K562 (cell line): Measurements from ENCODE around the gene TTC5. TPM values are rescaled to one million over a fixed set of nuclear protein-coding genes. Genes with fewer than 3 reads are reported as not detected.

Source experiments
- ATAC-seq: fragments of 200-7000 bp; cut with Tn5 transposase; 3 replicates; pipeline ENCODE4 v1.9.1; 2020; ENCODE audit warnings: moderate library complexity
- BruUV-seq: library from RNA; stranded (reverse); fragments of 400-500 nt; replicated peaks from 2 replicates; lab custom pipeline; 2021; lab: Mats Ljungman, UMichigan
- CTCF ChIA-PET: fragments of 300-600 bp; formaldehyde crosslinking; extraction: SDS; loops from one replicate; lab custom pipeline; 2021; ENCODE audit warnings: low intra/inter-chr PET ratio; lab: Yijun Ruan, JAX
- POLR2A ChIA-PET: fragments of 300-600, 350-650 bp; sonication (Branson Sonifier 250); formaldehyde crosslinking; extraction: SDS; loops from one replicate; lab custom pipeline; 2021; ENCODE audit warnings: antibody characterized with exemption, inconsistent platforms; lab: Yijun Ruan, JAX
- DNase-seq, 4 experiments: peaks; one replicate each; pipeline versions ENCODE4 v3.0.0 to v3.0.0-alpha.2; 2011 to 2018; ENCODE audit warnings: low spot score in 3 of 4, mixed read lengths in 3 of 4; ENCODE audit errors: extremely low read depth in 1 of 4
- FAIRE-seq: peaks from 2 replicates; lab custom pipeline; 2011; peaks lifted over from hg19 to GRCh38; lab: Jason Lieb, UNC
- H2AFZ ChIP-seq: 2 replicates; pipeline ENCODE4 v1.6.0; 2011; ENCODE audit warnings: low read depth, low read length, control low read depth, inconsistent platforms
- H3K27ac ChIP-seq: fragments of 200-600 bp; 3 replicates; pipeline ENCODE4 v1.8.0; 2011; ENCODE audit warnings: low read depth, mild to moderate bottlenecking, control low read depth, inconsistent platforms, low read length, moderate library complexity, mixed read lengths; ENCODE audit errors: extremely low read depth
- H3K27me3 ChIP-seq, 2 experiments: fragments of 300-600 bp in 1 of 2; 2 replicates in 1 of 2; 3 replicates in 1 of 2; pipeline versions ENCODE4 v1.6.0 to v1.8.0; 2011; ENCODE audit warnings: inconsistent platforms in 2 of 2, low read length in 2 of 2, mild to moderate bottlenecking in 1 of 2, mixed read lengths in 1 of 2, moderate library complexity in 1 of 2; ENCODE audit not compliant: control insufficient read depth in 2 of 2, insufficient read depth in 2 of 2
- H3K36me3 ChIP-seq: fragments of 300-600 bp; 3 replicates; pipeline ENCODE4 v1.8.0; 2011; ENCODE audit warnings: mild to moderate bottlenecking, low read length, inconsistent platforms; ENCODE audit not compliant: control insufficient read depth, insufficient read depth
- H3K4me1 ChIP-seq, 2 experiments: fragments of 200-600 bp in 1 of 2; replicated peaks in 1 of 2; 2 replicates in 1 of 2; 3 replicates in 1 of 2; pipeline versions ENCODE4 v1.5.1 to v1.8.0; 2011; ENCODE audit warnings: inconsistent platforms in 2 of 2, low read length in 2 of 2, mild to moderate bottlenecking in 1 of 2, mixed read lengths in 1 of 2, moderate library complexity in 1 of 2; ENCODE audit not compliant: control insufficient read depth in 2 of 2, insufficient read depth in 2 of 2
- H3K4me2 ChIP-seq: 2 replicates; pipeline ENCODE4 v1.6.1; 2011; ENCODE audit warnings: low read length, control low read depth, inconsistent platforms, mixed read lengths; ENCODE audit not compliant: insufficient read depth
- H3K4me3 ChIP-seq: fragments of 200-600 bp; sonication (generic), shearing (Covaris generic); 2 replicates; pipeline ENCODE4 v1.5.1; 2016; ENCODE audit warnings: control low read depth, inconsistent platforms
- H3K79me2 ChIP-seq: fragments of 200-600 bp; 3 replicates; pipeline ENCODE4 v1.8.0; 2011; ENCODE audit warnings: low read length, inconsistent platforms; ENCODE audit not compliant: control insufficient read depth, insufficient read depth
- H3K9ac ChIP-seq, 2 experiments: 2 replicates each; pipeline versions ENCODE4 v1.6.0 to v1.6.1; 2011; ENCODE audit warnings: low read depth in 2 of 2, low read length in 2 of 2, control low read depth in 1 of 2, inconsistent platforms in 1 of 2, mild to moderate bottlenecking in 1 of 2, mixed read lengths in 1 of 2; ENCODE audit not compliant: insufficient read depth in 1 of 2
- H3K9me1 ChIP-seq: one replicate; pipeline ENCODE4 v1.6.0; 2011; ENCODE audit warnings: inconsistent platforms, mild to moderate bottlenecking, low read length, moderate library complexity; ENCODE audit not compliant: control insufficient read depth, insufficient read depth
- H3K9me3 ChIP-seq: replicated peaks from 2 replicates; pipeline ENCODE4 v1.5.1; 2011; ENCODE audit warnings: low read depth, low read length, inconsistent platforms; ENCODE audit not compliant: control insufficient read depth, insufficient read depth
- H4K20me1 ChIP-seq: replicated peaks from 2 replicates; pipeline ENCODE4 v1.6.1; 2011; ENCODE audit warnings: low read length, inconsistent platforms, mixed read lengths; ENCODE audit not compliant: control insufficient read depth, insufficient read depth
- C11orf30 ChIP-seq: fragments of 450-650 bp; IDR thresholded peaks from 2 replicates; pipeline ENCODE4 v1.6.1; 2016; ENCODE audit warnings: low read depth, mild to moderate bottlenecking
- CEBPG ChIP-seq, 3 experiments: fragments of 200-800 bp in 1 of 3; sonication (Bioruptor generic) in 1 of 3; sonication (generic) in 1 of 3; formaldehyde crosslinking in 1 of 3; IDR thresholded peaks in 2 of 3; conservative IDR thresholded peaks in 1 of 3; 2 replicates each; pipeline versions ENCODE4 v1.6.1 to v1.8.0; 2016 to 2022; ENCODE audit warnings: missing compliant biosample characterization in 2 of 3, missing genetic modification characterization in 2 of 3, mild to moderate bottlenecking in 1 of 3, missing genetic modification reagents in 1 of 3
- MEF2D ChIP-seq: conservative IDR thresholded peaks from 2 replicates; pipeline ENCODE4 v1.6.1; 2016; ENCODE audit warnings: low read depth, missing genetic modification characterization, missing compliant biosample characterization
- PCBP2 ChIP-seq: fragments of 200-400 bp; formaldehyde crosslinking; IDR thresholded peaks from 2 replicates; pipeline ENCODE4 v1.6.1; 2018; ENCODE audit warnings: low read length, low read depth, mild to moderate bottlenecking, moderate library complexity; ENCODE audit not compliant: poor library complexity, severe bottlenecking
- TARDBP ChIP-seq: fragments of 450-650 bp; IDR thresholded peaks from 2 replicates; pipeline ENCODE4 v1.6.1; 2016
- WGBS: fragments of 100-300 bp; shearing (Covaris generic); methylation state at CpG from one replicate; pipeline ENCODE4 v1.1.6; 2016; ENCODE audit warnings: low coverage, mixed read lengths; ENCODE audit not compliant: insufficient coverage; ENCODE audit errors: missing lambda C conversion rate; 5-methylcytosine and 5-hydroxymethylcytosine counted together
- in situ Hi-C: fragments of 300-500 bp; cut with MboI; formaldehyde crosslinking; loops from 4 replicates; pipeline ENCODE4 v1.15.0; 2018; ENCODE audit warnings: inconsistent platforms, mixed read lengths
- intact Hi-C: fragments of 100-400 bp; cut with micrococcal nuclease; formaldehyde crosslinking; loops from 2 replicates; pipeline ENCODE4 v1.14.2; 2022
- polyA plus RNA-seq, 8 experiments: library from polyadenylated mRNA; depleted of rRNA in 4 of 8; stranded (reverse) in 5 of 8; unstranded in 3 of 8; fragments of >200 nt; fragmentation: Nextera tagmentation in 2 of 8; fragmentation: Illumina TruSeq in 1 of 8; extraction: Ambion mirVana in 2 of 8; extraction: Trizol in 1 of 8; gene quantifications; 2 replicates each; pipeline versions ENCODE4 v1.2.1 to v1.2.3, GENCODE V29; 2011 to 2014; ENCODE audit warnings: inconsistent platforms in 1 of 8, missing spikeins in 1 of 8
- total RNA-seq, 7 experiments: library from RNA; depleted of rRNA in 6 of 7; stranded (reverse); fragments of >200 nt in 6 of 7; fragmentation: Illumina TruSeq in 2 of 7; extraction: Trizol in 2 of 7; gene quantifications; 2 replicates each; pipeline versions ENCODE4 v1.2.1 to v1.2.3, GENCODE V29; 2011 to 2021; ENCODE audit warnings: low replicate concordance in 1 of 7
- TF ChIP-seq, protein P1 (sequence below), 2 experiments: fragments of 450-650 bp; conservative IDR thresholded peaks; 2 replicates each; pipeline ENCODE4 v1.6.1; 2017; ENCODE audit warnings: mild to moderate bottlenecking in 2 of 2, moderate library complexity in 2 of 2
- TF ChIP-seq, protein P2 (sequence below): IDR thresholded peaks from 3 replicates; pipeline ENCODE4 v1.6.1; 2011; ENCODE audit warnings: borderline replicate concordance, mild to moderate bottlenecking, moderate library complexity; ENCODE audit not compliant: insufficient read length; ENCODE audit errors: extremely low read depth
- TF ChIP-seq, protein P3 (sequence below): fragments of 250-450 bp; sonication (Bioruptor Pico); IDR thresholded peaks from 2 replicates; pipeline ENCODE4 v1.5.0; 2021; ENCODE audit warnings: mild to moderate bottlenecking, borderline replicate concordance

TTC5 gene
- total and polyA plus RNA-seq, 9 of the 15 experiments (the other 6 are each of a cell fraction or from before 2014, with no cell fraction given) = 4.8 to 17.1 (median 7.5) TPM

DNA sequence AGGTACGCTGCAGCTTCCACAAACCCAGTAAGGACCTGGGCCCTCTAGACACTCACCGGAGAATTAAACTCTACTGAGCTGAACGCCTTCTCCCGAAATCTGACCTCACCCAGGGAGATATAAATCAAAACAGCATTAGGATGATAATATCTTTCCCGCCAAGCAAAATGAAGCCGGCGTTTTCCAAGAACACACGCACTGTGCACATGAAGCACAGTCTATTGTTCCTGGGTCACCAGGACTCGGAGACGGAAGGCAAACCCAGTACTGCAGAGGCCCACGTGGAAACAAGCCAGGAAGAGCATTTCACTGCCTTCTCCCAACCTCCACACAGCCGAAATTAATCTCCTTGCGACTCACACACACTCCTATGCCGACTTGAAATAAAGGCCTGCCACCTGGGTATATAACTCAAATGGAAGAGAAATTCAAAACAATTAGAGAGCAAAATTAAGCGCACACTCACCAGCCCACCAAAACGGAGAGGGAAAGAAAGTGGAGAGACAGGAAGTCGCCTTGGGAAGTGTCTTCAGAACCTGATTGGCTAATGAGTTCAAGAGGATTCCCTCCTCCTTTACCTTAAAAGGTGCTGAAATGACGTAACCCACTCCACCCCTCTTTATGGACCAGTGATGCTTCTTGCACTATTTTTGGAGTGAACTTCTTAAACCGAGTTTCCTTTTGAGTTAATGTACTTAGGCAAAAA lies 27.2 kb upstream of the TTC5 start, which contains the start of gene CCNB1IP1 (continued):
- TF ChIP-seq, protein P1, sequence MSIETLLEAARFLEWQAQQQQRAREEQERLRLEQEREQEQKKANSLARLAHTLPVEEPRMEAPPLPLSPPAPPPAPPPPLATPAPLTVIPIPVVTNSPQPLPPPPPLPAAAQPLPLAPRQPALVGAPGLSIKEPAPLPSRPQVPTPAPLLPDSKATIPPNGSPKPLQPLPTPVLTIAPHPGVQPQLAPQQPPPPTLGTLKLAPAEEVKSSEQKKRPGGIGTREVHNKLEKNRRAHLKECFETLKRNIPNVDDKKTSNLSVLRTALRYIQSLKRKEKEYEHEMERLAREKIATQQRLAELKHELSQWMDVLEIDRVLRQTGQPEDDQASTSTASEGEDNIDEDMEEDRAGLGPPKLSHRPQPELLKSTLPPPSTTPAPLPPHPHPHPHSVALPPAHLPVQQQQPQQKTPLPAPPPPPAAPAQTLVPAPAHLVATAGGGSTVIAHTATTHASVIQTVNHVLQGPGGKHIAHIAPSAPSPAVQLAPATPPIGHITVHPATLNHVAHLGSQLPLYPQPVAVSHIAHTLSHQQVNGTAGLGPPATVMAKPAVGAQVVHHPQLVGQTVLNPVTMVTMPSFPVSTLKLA (conservative IDR thresholded peaks at IDR 0.05) = peak; percentile 91 to 95
- TF ChIP-seq C11orf30 (peak; percentile 40; the same call in 1 of the 2 replicates), CEBPG (CRISPR knock-in tag; IDR thresholded peaks at IDR 0.05) (peak; percentile 39; the same call in 1 of the 2 replicates), CEBPG (tag; conservative IDR thresholded peaks at IDR 0.05 in 1 of 2, IDR thresholded peaks at IDR 0.05 in 1 of 2) (peak; percentile 83 to 89)

DNA sequence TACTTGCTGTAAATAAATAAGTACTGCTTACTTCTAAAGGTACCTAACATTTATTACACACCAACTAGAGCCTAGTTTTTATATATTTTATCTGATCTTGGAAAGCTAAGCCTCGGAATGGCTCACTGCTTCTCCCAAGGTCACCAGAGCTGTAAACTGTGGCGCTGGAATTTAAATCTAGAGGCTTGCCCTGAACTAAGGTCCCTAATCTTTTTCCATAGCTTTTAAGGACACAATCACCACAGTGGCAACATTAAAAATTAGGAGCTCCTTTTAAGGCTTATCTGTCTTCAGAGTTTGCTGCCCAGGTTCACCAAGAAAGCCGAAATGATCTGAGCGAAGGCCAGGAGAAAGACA lies 26.7 kb upstream of the TTC5 start:
- FAIRE-seq (no peak), ATAC-seq (peak; percentile 52), DNase-seq (peak; percentile 13 to 37 (median 20))
- Histone ChIP-seq H3K79me2 (peaks cover 59% of the 10 kb centered on the region), H3K27me3 (no peaks in the 10 kb centered on the region), H3K27ac (peak overlapping the region; percentile 90), H3K4me2 (peak overlapping the region; percentile 97), H3K9me1 (no peaks in the 10 kb centered on the region), H3K36me3 (peaks cover 32% of the 10 kb centered on the region), H4K20me1 (no peaks in the 10 kb centered on the region; the same call in 1 of the 2 replicates), H3K4me1 (peaks cover 0 to 15% of the 10 kb centered on the region in 2 experiments; a peak in 2 of 5 replicates), H2AFZ (peak overlapping the region; percentile 71), H3K9me3 (no peaks in the 10 kb centered on the region), H3K4me3 (peak overlapping the region; percentile 87), H3K9ac (peak overlapping the region; percentile 85 to 96)
- intact Hi-C loops = loop anchor here (1.0 to 10.0 kb wide), 2 partner anchors 129 to 482 kb away; partner anchors contain the start of gene PIP4P1
- WGBS = 0% methylated on average over 4 of the region's 4 CpGs
- no TSS peak for BruUV-seq
- POLR2A ChIA-PET = interaction anchor here (0.7 to 1.4 kb wide), 4 partner anchors 9 to 129 kb away, joined by 3 to 5 read pairs (median 3); partner anchors contain the start of genes PARP2 and PIP4P1
- CTCF ChIA-PET = interaction anchor here (1.3 kb wide), 1 partner anchor 10 kb away, joined by 4 read pairs; no protein-coding TSS in a partner anchor
- in situ Hi-C loops = no loop called here
- TF ChIP-seq, protein P2, sequence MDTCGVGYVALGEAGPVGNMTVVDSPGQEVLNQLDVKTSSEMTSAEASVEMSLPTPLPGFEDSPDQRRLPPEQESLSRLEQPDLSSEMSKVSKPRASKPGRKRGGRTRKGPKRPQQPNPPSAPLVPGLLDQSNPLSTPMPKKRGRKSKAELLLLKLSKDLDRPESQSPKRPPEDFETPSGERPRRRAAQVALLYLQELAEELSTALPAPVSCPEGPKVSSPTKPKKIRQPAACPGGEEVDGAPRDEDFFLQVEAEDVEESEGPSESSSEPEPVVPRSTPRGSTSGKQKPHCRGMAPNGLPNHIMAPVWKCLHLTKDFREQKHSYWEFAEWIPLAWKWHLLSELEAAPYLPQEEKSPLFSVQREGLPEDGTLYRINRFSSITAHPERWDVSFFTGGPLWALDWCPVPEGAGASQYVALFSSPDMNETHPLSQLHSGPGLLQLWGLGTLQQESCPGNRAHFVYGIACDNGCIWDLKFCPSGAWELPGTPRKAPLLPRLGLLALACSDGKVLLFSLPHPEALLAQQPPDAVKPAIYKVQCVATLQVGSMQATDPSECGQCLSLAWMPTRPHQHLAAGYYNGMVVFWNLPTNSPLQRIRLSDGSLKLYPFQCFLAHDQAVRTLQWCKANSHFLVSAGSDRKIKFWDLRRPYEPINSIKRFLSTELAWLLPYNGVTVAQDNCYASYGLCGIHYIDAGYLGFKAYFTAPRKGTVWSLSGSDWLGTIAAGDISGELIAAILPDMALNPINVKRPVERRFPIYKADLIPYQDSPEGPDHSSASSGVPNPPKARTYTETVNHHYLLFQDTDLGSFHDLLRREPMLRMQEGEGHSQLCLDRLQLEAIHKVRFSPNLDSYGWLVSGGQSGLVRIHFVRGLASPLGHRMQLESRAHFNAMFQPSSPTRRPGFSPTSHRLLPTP = no peak
- no peak for TF ChIP-seq MEF2D (tag)
- TF ChIP-seq PCBP2 = no peak
- TF ChIP-seq, protein P3, sequence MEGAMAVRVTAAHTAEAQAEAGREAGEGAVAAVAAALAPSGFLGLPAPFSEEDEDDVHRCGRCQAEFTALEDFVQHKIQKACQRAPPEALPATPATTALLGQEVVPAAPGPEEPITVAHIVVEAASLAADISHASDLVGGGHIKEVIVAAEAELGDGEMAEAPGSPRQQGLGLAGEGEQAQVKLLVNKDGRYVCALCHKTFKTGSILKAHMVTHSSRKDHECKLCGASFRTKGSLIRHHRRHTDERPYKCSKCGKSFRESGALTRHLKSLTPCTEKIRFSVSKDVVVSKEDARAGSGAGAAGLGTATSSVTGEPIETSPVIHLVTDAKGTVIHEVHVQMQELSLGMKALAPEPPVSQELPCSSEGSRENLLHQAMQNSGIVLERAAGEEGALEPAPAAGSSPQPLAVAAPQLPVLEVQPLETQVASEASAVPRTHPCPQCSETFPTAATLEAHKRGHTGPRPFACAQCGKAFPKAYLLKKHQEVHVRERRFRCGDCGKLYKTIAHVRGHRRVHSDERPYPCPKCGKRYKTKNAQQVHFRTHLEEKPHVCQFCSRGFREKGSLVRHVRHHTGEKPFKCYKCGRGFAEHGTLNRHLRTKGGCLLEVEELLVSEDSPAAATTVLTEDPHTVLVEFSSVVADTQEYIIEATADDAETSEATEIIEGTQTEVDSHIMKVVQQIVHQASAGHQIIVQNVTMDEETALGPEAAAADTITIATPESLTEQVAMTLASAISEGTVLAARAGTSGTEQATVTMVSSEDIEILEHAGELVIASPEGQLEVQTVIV (CRISPR knock-in tag) = no peak
- TF ChIP-seq TARDBP = no peak
